Liver (tissue), 9 donors: Measurements from ENCODE around the gene USP25. TPM values are rescaled to one million over a fixed set of nuclear protein-coding genes. Genes with fewer than 3 reads are reported as not detected.

Source experiments
- DNase-seq: peaks from one replicate; pipeline ENCODE4 v3.0.0-alpha.2; 2017; ENCODE audit warnings: low spot score
- H3K27ac ChIP-seq, 2 donors: one replicate each; pipeline ENCODE4 v1.7.0; 2013; ENCODE audit warnings: inconsistent platforms in 2 of 2, low read length in 2 of 2, control low read depth in 1 of 2, low read depth in 1 of 2, mild to moderate bottlenecking in 1 of 2
- H3K27me3 ChIP-seq, 4 donors: one replicate each; pipeline versions ENCODE4 v1.6.1 to v1.7.0; 2013; ENCODE audit warnings: low read length in 3 of 4, inconsistent platforms in 1 of 4, mild to moderate bottlenecking in 1 of 4, moderate library complexity in 1 of 4; ENCODE audit not compliant: control insufficient read depth in 4 of 4, insufficient read depth in 4 of 4
- H3K36me3 ChIP-seq, 4 donors: one replicate each; pipeline versions ENCODE4 v1.6.1 to v1.7.0; 2013; ENCODE audit warnings: low read length in 3 of 4, mild to moderate bottlenecking in 3 of 4, low read depth in 1 of 4, moderate library complexity in 1 of 4; ENCODE audit not compliant: control insufficient read depth in 4 of 4, insufficient read depth in 3 of 4
- H3K4me1 ChIP-seq, 4 donors: one replicate each; pipeline versions ENCODE4 v1.6.1 to v1.7.0; 2013; ENCODE audit warnings: low read length in 3 of 4, mild to moderate bottlenecking in 3 of 4, moderate library complexity in 1 of 4; ENCODE audit not compliant: control insufficient read depth in 4 of 4, insufficient read depth in 4 of 4
- H3K4me3 ChIP-seq, 3 donors: one replicate each; pipeline versions ENCODE4 v1.6.1 to v1.7.0; 2013; ENCODE audit warnings: low read length in 3 of 3, control low read depth in 1 of 3, low read depth in 1 of 3, mild to moderate bottlenecking in 1 of 3
- H3K9ac ChIP-seq, 2 donors: one replicate each; pipeline ENCODE4 v1.7.0; 2013; ENCODE audit warnings: low read length in 2 of 2, mild to moderate bottlenecking in 2 of 2, moderate library complexity in 2 of 2, control low read depth in 1 of 2, low read depth in 1 of 2
- H3K9me3 ChIP-seq, 4 donors: one replicate each; pipeline versions ENCODE4 v1.6.1 to v1.7.0; 2013; ENCODE audit warnings: low read length in 3 of 4; ENCODE audit not compliant: control insufficient read depth in 4 of 4
- ATF3 ChIP-seq: IDR thresholded peaks from 2 replicates; pipeline ENCODE4 v1.6.1; 2016; ENCODE audit warnings: antibody characterized with exemption
- CTCF ChIP-seq: fragments of 150-350 bp; IDR thresholded peaks from 2 replicates; pipeline ENCODE4 v1.5.1; 2017; ENCODE audit warnings: improper control_type of control experiment, low read depth, low read length; ENCODE audit not compliant: missing input control
- EGR1 ChIP-seq, 2 donors: IDR thresholded peaks; 2 replicates each; pipeline ENCODE4 v1.6.1; 2016 to 2018; ENCODE audit warnings: antibody characterized with exemption in 2 of 2, low read depth in 2 of 2
- FOXA1 ChIP-seq: IDR thresholded peaks from 2 replicates; pipeline ENCODE4 v1.6.1; 2016; ENCODE audit warnings: antibody characterized with exemption
- FOXA2 ChIP-seq: IDR thresholded peaks from 2 replicates; pipeline ENCODE4 v1.6.1; 2016; ENCODE audit warnings: antibody characterized with exemption
- GABPA ChIP-seq, 2 donors: IDR thresholded peaks in 1 of 2; conservative IDR thresholded peaks in 1 of 2; 2 replicates each; pipeline ENCODE4 v1.6.1; 2016; ENCODE audit warnings: antibody characterized with exemption in 2 of 2, mild to moderate bottlenecking in 1 of 2, moderate library complexity in 1 of 2
- HNF4A ChIP-seq, 2 donors: conservative IDR thresholded peaks; 2 replicates each; pipeline ENCODE4 v1.6.1; 2016; ENCODE audit warnings: antibody characterized with exemption in 2 of 2, mild to moderate bottlenecking in 2 of 2
- HNF4G ChIP-seq: IDR thresholded peaks from 2 replicates; pipeline ENCODE4 v1.6.1; 2016; ENCODE audit warnings: antibody characterized with exemption
- JUND ChIP-seq, 2 donors: IDR thresholded peaks; 2 replicates each; pipeline ENCODE4 v1.6.1; 2016; ENCODE audit warnings: antibody characterized with exemption in 2 of 2
- MAX ChIP-seq: IDR thresholded peaks from 2 replicates; pipeline ENCODE4 v1.6.1; 2016; ENCODE audit warnings: antibody characterized with exemption
- NR2F2 ChIP-seq: IDR thresholded peaks from 2 replicates; pipeline ENCODE4 v1.6.1; 2016; ENCODE audit warnings: antibody characterized with exemption
- RAD21 ChIP-seq, 2 donors: IDR thresholded peaks; 2 replicates each; pipeline ENCODE4 v1.6.1; 2016; ENCODE audit warnings: antibody characterized with exemption in 2 of 2, mild to moderate bottlenecking in 2 of 2
- REST ChIP-seq: IDR thresholded peaks from 2 replicates; pipeline ENCODE4 v1.6.1; 2016; ENCODE audit warnings: antibody characterized with exemption, mild to moderate bottlenecking
- RXRA ChIP-seq, 2 donors: IDR thresholded peaks; 2 replicates each; pipeline ENCODE4 v1.6.1; 2017 to 2018; ENCODE audit warnings: antibody characterized with exemption in 2 of 2, mild to moderate bottlenecking in 1 of 2
- SP1 ChIP-seq: IDR thresholded peaks from 2 replicates; pipeline ENCODE4 v1.6.1; 2018; ENCODE audit warnings: antibody characterized with exemption, mild to moderate bottlenecking
- TAF1 ChIP-seq: conservative IDR thresholded peaks from 2 replicates; pipeline ENCODE4 v1.6.1; 2016; ENCODE audit warnings: antibody characterized with exemption, mild to moderate bottlenecking
- YY1 ChIP-seq: IDR thresholded peaks from 2 replicates; pipeline ENCODE4 v1.6.1; 2016; ENCODE audit warnings: antibody characterized with exemption, mild to moderate bottlenecking
- ZBTB33 ChIP-seq: IDR thresholded peaks from 2 replicates; pipeline ENCODE4 v1.6.1; 2016; ENCODE audit warnings: antibody characterized with exemption
- WGBS: extraction: QIAGEN DNeasy Blood & Tissue Kit; methylation state at CpG from one replicate; pipeline ENCODE4 v1.1.7; 2013; 5-methylcytosine and 5-hydroxymethylcytosine counted together
- polyA plus RNA-seq, 2 donors: library from polyadenylated mRNA; stranded (reverse) in 1 of 2; unstranded in 1 of 2; fragments of 200-250 nt in 1 of 2; fragments of >200 nt in 1 of 2; fragmentation: Nextera tagmentation in 1 of 2; extraction: Ambion mirVana in 1 of 2; gene quantifications; one replicate each; pipeline versions ENCODE4 v1.2.1 to v1.2.3, GENCODE V29; 2013 to 2015
- total RNA-seq, 2 donors: library from RNA; depleted of rRNA; stranded (reverse); fragments of >200 nt; gene quantifications; one replicate each; pipeline ENCODE4 v1.2.3, GENCODE V29; 2014
- donor health status: healthy.
- donor health status: healthy.
- donor health status: healthy.
- donor health status: healthy.
- donor health status: healthy.

Gene USP25
- total and polyA plus RNA-seq, 4 donors = 6.0 to 26.7 (median 15.3) TPM

GRCh38 chr21:15682186-15682895, 47.4 kb upstream of the USP25 start:
- Histone ChIP-seq H3K4me3 (no peak overlapping the region), H3K27ac (no peak overlapping the region)

More at GRCh38 chr21:15682186-15682895, 47.4 kb upstream of the USP25 start:
- Histone ChIP-seq H3K9me3 (no peaks in the 10 kb centered on the region), H3K9ac (no peak overlapping the region), H3K36me3 (no peaks in the 10 kb centered on the region), H3K27me3 (no peaks in the 10 kb centered on the region), H3K4me1 (no peaks in the 10 kb centered on the region)
- 72% methylated on average over 6 of the region's 6 CpGs for WGBS
- no peak for TF ChIP-seq YY1
- TF ChIP-seq HNF4A (conservative IDR thresholded peaks at IDR 0.05) = peak; percentile 17 to 24
- TF ChIP-seq GABPA (IDR thresholded peaks at IDR 0.05 in 1 of 2, conservative IDR thresholded peaks at IDR 0.05 in 1 of 2) = peak; percentile 50 to 75
- TF ChIP-seq TAF1 = no peak
- no peak for TF ChIP-seq RXRA (IDR thresholded peaks at IDR 0.05)
- no peak for TF ChIP-seq ATF3
- TF ChIP-seq FOXA1 = no peak
- TF ChIP-seq EGR1 (IDR thresholded peaks at IDR 0.05; ENCODE audit: low read depth in 2 of 2) = no peak
- no peak for TF ChIP-seq CTCF
- no peak for TF ChIP-seq ZBTB33
- no peak for TF ChIP-seq HNF4G
- no peak for TF ChIP-seq FOXA2
- TF ChIP-seq RAD21 (IDR thresholded peaks at IDR 0.05) = no peak
- TF ChIP-seq REST = no peak
- no peak for TF ChIP-seq JUND (IDR thresholded peaks at IDR 0.05)
- no peak for TF ChIP-seq NR2F2
- TF ChIP-seq SP1 = peak; percentile 12
- no peak for TF ChIP-seq MAX
- no peak for DNase-seq
